GM18909 (cell line): ENCODE data around the gene MASP2.
"Not testable (repeated sequence)": the region's sequence is repeated elsewhere in the genome, so short reads cannot be mapped to it uniquely, and the experiment has no call there.

ENCODE experiments used
- ATAC-seq: cut with Tn5 transposase; IDR thresholded peaks from one replicate; pipeline ENCODE4 v1.9.1; 2021; ENCODE audit warnings: mild to moderate bottlenecking; ENCODE audit not compliant: unreplicated experiment, poor library complexity

Gene MASP2

GRCh38 chr1:10996100-10996499 lies 50.9 kb downstream of the MASP2 start:
- ATAC-seq, result no peak

- ATAC-seq, result no peak
Observed at GRCh38 chr1:10992864-10993263, 54.2 kb downstream of the MASP2 start.

GRCh38 chr1:10992004-10992403 lies 55.0 kb downstream of the MASP2 start:
- not testable (repeated sequence) for ATAC-seq

GRCh38 chr1:10990828-10991227 lies 56.2 kb downstream of the MASP2 start:
- ATAC-seq, result no peak

GRCh38 chr1:10989920-10990516 lies 57.0 kb downstream of the MASP2 start:
- not testable (repeated sequence) for ATAC-seq

- no peak for ATAC-seq
Observed at GRCh38 chr1:10989095-10989494, 57.9 kb downstream of the MASP2 start.

- no peak for ATAC-seq
Observed at GRCh38 chr1:10987840-10988417, 59.1 kb downstream of the MASP2 start.

GRCh38 chr1:10986525-10986890 lies 60.5 kb downstream of the MASP2 start:
- peak; percentile 33 for ATAC-seq

GRCh38 chr1:10980841-10981727 lies 66.0 kb downstream of the MASP2 start:
- ATAC-seq, result no peak

- ATAC-seq, result no peak
Observed at GRCh38 chr1:10980094-10980577, 66.9 kb downstream of the MASP2 start.

GRCh38 chr1:10979483-10979920 lies 67.5 kb downstream of the MASP2 start:
- no peak for ATAC-seq

GRCh38 chr1:10978719-10979118 lies 68.3 kb downstream of the MASP2 start:
- no peak for ATAC-seq
